ENCODE results near the gene CATSPERE. TPM values are rescaled to one million over a fixed set of nuclear protein-coding genes. Genes with fewer than 3 reads are reported as not detected.

The CATSPERE gene
- total RNA-seq, 1 donor from 2014 or later: 0.86 TPM

GRCh38 chr1:244645890-244646289 is 184.8 kb downstream of the CATSPERE start:
- Histone ChIP-seq H3K4me1 (no peaks in the 10 kb centered on the region), H3K27ac (no peak overlapping the region), H3K4me3 (no peak overlapping the region), H3F3A (ENCODE audit: low read depth) (no peaks in the 10 kb centered on the region), H3K79me2 (ENCODE audit: low read depth) (no peaks in the 10 kb centered on the region), H3K27me3 (no peaks in the 10 kb centered on the region), H2AFZ (replicated peaks) (no peak overlapping the region), H3K36me3 (no peaks in the 10 kb centered on the region), H3K9ac (no peak overlapping the region), H3K4me2 (no peak overlapping the region), H3K9me3 (ENCODE audit: low read depth) (no peaks in the 10 kb centered on the region), H4K20me1 (ENCODE audit: low read depth) (no peaks in the 10 kb centered on the region)
- no peaks in the 10 kb centered on the region for H3K36me3 Mint-ChIP-seq
- no peaks in the 10 kb centered on the region for H3K4me1 Mint-ChIP-seq
- peaks cover 2% of the 10 kb centered on the region for H3K27me3 Mint-ChIP-seq (ENCODE audit: insufficient read depth, low read depth)
- H3K4me3 Mint-ChIP-seq: no peak overlapping the region
- no peak for TF ChIP-seq EZH2phosphoT487 (IDR thresholded peaks at IDR 0.05)
- TF ChIP-seq, protein P1, sequence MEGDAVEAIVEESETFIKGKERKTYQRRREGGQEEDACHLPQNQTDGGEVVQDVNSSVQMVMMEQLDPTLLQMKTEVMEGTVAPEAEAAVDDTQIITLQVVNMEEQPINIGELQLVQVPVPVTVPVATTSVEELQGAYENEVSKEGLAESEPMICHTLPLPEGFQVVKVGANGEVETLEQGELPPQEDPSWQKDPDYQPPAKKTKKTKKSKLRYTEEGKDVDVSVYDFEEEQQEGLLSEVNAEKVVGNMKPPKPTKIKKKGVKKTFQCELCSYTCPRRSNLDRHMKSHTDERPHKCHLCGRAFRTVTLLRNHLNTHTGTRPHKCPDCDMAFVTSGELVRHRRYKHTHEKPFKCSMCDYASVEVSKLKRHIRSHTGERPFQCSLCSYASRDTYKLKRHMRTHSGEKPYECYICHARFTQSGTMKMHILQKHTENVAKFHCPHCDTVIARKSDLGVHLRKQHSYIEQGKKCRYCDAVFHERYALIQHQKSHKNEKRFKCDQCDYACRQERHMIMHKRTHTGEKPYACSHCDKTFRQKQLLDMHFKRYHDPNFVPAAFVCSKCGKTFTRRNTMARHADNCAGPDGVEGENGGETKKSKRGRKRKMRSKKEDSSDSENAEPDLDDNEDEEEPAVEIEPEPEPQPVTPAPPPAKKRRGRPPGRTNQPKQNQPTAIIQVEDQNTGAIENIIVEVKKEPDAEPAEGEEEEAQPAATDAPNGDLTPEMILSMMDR (IDR thresholded peaks at IDR 0.05): no peak
- no peak for TF ChIP-seq EZH2 (IDR thresholded peaks at IDR 0.05)
- no peak overlapping the region for H3K27ac Mint-ChIP-seq
- H3K9me3 Mint-ChIP-seq: peaks cover 8% of the 10 kb centered on the region
- DNase-seq (ENCODE audit: low spot score): no peak

DNA sequence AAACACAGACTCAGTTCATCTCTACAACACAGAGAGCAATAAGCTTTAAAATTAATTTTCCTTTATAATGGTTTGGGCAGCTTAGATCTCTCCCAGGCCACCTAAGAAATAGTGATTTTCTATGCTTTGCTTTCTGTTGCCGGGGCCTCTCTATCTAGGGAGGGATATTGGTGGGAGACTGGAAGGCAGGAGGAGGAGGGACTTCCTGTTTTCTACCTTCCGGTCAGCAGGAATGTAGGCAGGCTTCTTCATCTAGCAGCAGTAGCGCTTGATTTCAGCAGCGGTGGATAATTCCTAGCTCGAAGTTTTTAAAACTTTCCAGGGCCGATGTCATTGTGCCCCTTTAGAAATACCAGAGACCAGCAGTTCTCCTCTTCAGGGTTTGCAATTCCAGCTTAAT is 186.7 kb downstream of the CATSPERE start:
- peaks cover 6% of the 10 kb centered on the region for H3K9me3 Mint-ChIP-seq
- Histone ChIP-seq H3K9ac (no peak overlapping the region), H3K27ac (no peak overlapping the region), H3K36me3 (no peaks in the 10 kb centered on the region), H2AFZ (replicated peaks) (peak overlapping the region; percentile 76), H3K27me3 (no peaks in the 10 kb centered on the region), H3K79me2 (ENCODE audit: low read depth) (no peaks in the 10 kb centered on the region), H3K4me1 (peaks cover 8% of the 10 kb centered on the region), H3K9me3 (ENCODE audit: low read depth) (no peaks in the 10 kb centered on the region), H4K20me1 (ENCODE audit: low read depth) (no peaks in the 10 kb centered on the region), H3F3A (ENCODE audit: low read depth) (peaks cover 8% of the 10 kb centered on the region), H3K4me3 (no peak overlapping the region), H3K4me2 (no peak overlapping the region)
- H3K36me3 Mint-ChIP-seq: no peaks in the 10 kb centered on the region
- H3K27me3 Mint-ChIP-seq (ENCODE audit: insufficient read depth, low read depth): peaks cover 2% of the 10 kb centered on the region
- no peak overlapping the region for H3K4me3 Mint-ChIP-seq
- H3K27ac Mint-ChIP-seq: no peak overlapping the region
- DNase-seq (ENCODE audit: low spot score): no peak
- TF ChIP-seq EZH2phosphoT487 (IDR thresholded peaks at IDR 0.05) (no peak), EZH2 (IDR thresholded peaks at IDR 0.05) (no peak)
- TF ChIP-seq, protein P1 (IDR thresholded peaks at IDR 0.05): no peak
- H3K4me1 Mint-ChIP-seq: peaks cover 10% of the 10 kb centered on the region

DNA sequence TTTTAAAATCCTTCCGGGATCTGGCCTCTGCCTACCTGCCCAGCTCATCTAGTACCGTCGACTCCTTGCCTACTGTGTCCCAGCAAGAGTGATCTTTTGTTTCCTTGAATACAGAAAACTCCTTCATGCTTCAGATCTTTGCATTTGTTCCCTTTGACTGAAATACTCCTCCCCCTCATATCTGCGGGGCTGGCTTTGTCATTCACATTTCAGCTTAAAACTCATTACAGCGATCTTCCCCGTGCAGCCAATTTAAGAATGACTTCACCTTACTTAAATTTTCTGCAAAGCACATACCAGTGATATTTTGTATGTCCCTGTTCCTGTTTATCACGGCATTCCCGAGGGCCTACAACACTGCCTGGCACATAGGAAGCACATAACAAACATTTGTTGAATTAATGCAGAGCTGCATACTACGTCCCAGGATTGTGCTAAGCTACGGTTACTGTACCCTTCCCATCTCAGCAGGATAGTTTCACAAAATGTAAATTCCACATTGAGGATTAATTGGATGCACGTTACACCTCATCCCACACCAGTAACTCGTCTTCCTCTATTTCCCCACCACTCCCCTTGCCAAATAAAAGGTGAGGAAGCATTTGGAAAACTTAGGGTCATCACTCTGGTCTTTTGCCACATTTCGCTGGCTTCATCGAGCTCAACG is 191.0 kb downstream of the CATSPERE start:
- peak overlapping the region; percentile 27 for H2AFZ ChIP-seq (replicated peaks)
- peak overlapping the region; percentile 98 for H3K4me3 ChIP-seq
- H4K20me1 ChIP-seq (ENCODE audit: low read depth): peaks cover 19% of the 10 kb centered on the region
- peak overlapping the region; percentile 77 for H3K4me2 ChIP-seq
- Mint-ChIP-seq H3K4me3 (peak overlapping the region; percentile 86), H3K36me3 (peaks cover 6% of the 10 kb centered on the region), H3K4me1 (peaks cover 14% of the 10 kb centered on the region), H3K27ac (peak overlapping the region; percentile 44), H3K9me3 (peaks cover under 1% of the 10 kb centered on the region), H3K27me3 (ENCODE audit: insufficient read depth, low read depth) (no peaks in the 10 kb centered on the region)
- DNase-seq (ENCODE audit: low spot score): peak; percentile 21
- peaks cover 30% of the 10 kb centered on the region for H3K4me1 ChIP-seq
- H3K9me3 ChIP-seq (ENCODE audit: low read depth): no peaks in the 10 kb centered on the region
- TF ChIP-seq, protein P1 (IDR thresholded peaks at IDR 0.05): no peak
- TF ChIP-seq EZH2 (IDR thresholded peaks at IDR 0.05): no peak
- TF ChIP-seq EZH2phosphoT487 (IDR thresholded peaks at IDR 0.05): no peak
- H3K27ac ChIP-seq: no peak overlapping the region
- no peak overlapping the region for H3K9ac ChIP-seq
- no peaks in the 10 kb centered on the region for H3K27me3 ChIP-seq
- no peaks in the 10 kb centered on the region for H3K36me3 ChIP-seq
- peaks cover 40% of the 10 kb centered on the region for H3K79me2 ChIP-seq (ENCODE audit: low read depth)
- peaks cover 21% of the 10 kb centered on the region for H3F3A ChIP-seq (ENCODE audit: low read depth)

Measured in neural progenitor cell (in vitro differentiated cells).